Suppressor macrophage treated with lipopolysaccharide for 4 hours (primary cell): ENCODE measurements around the gene LRP1-AS.

Source experiments
- DNase-seq: peaks from one replicate; pipeline ENCODE4 v3.0.0-alpha.2; 2020

Gene LRP1-AS

DNA sequence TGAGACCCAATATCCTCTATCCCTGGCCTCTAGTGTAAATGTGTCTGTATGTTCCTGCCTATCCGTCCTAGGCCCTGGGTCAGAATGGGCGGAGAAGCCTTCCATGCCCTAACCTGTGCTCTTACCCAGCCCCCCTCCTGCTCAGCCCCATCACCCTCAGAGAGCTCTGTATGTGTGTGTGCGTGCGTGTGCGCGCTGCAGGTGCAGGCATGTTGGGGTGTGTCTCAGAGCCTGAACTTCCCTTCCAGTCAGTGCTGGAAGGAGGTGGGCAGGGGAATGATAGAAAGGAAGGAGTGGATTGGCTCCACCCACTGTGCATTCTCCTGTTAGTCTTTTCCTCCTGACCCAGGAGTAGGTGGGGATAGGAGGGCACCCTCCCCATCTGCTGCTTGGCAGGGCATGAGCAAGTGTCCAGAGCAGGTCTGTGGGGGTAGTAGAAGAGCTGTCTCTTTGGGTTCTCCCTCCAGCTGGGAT lies 51.3 kb downstream of the LRP1-AS start:
- DNase-seq = no peak

DNA sequence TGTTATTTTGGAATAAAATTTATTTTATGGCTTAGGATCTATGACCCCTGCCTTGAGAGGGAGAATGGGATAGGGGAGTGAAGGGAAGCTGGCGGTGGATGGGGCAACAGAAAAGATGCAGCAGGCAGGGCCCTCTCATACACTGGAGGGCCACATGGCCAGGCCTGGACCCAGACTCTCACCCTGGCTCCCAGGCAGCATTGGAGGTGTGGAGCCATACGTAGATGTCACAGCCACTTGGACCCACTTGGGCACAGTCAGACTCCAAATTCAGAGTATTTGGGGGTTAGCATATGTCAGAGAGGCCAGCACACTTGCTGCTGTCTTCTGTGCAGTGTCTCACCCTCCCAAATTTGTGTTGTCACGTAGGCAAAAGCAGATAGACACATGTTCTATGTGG lies 52.0 kb downstream of the LRP1-AS start:
- no peak for DNase-seq
